Islet precursor cell (in vitro differentiated cells): Measurements from ENCODE around the gene MYO6.

Source experiments
- DNase-seq: peaks from one replicate; pipeline ENCODE4 v3.0.0-alpha.2; 2018

MYO6 gene

GRCh38 chr6:75830959-75831885 lies 82.2 kb downstream of the MYO6 start:
- DNase-seq = no peak

- no peak for DNase-seq
These were observed 85.4 kb downstream of the MYO6 start for GRCh38 chr6:75834447-75834846.

GRCh38 chr6:75842191-75842590 lies 93.2 kb downstream of the MYO6 start:
- no peak for DNase-seq

- no peak for DNase-seq
These were observed 93.7 kb downstream of the MYO6 start for GRCh38 chr6:75842732-75843131.

- no peak for DNase-seq
These were observed 94.4 kb downstream of the MYO6 start for GRCh38 chr6:75843396-75843795.

- DNase-seq = no peak
These were observed 99.2 kb downstream of the MYO6 start for GRCh38 chr6:75848274-75848673.

- DNase-seq = no peak
These were observed 100.4 kb downstream of the MYO6 start for GRCh38 chr6:75849329-75850025.

- DNase-seq = no peak
These were observed 101.2 kb downstream of the MYO6 start for GRCh38 chr6:75850026-75850833.

- DNase-seq = no peak
These were observed 103.7 kb downstream of the MYO6 start for GRCh38 chr6:75852721-75853120.

- DNase-seq = no peak
These were observed 104.8 kb downstream of the MYO6 start for GRCh38 chr6:75853806-75854205.

GRCh38 chr6:75855052-75855451 lies 106.0 kb downstream of the MYO6 start:
- DNase-seq = no peak

- DNase-seq = no peak
These were observed 107.9 kb downstream of the MYO6 start for GRCh38 chr6:75856902-75857301.

- DNase-seq = no peak
These were observed 114.0 kb downstream of the MYO6 start for GRCh38 chr6:75863001-75863400.

GRCh38 chr6:75863784-75864183 lies 114.7 kb downstream of the MYO6 start:
- no peak for DNase-seq

GRCh38 chr6:75864446-75864845 lies 115.4 kb downstream of the MYO6 start:
- no peak for DNase-seq

- DNase-seq = no peak
These were observed 121.3 kb downstream of the MYO6 start for GRCh38 chr6:75870389-75870788.

GRCh38 chr6:75874224-75874623 lies 125.2 kb downstream of the MYO6 start:
- DNase-seq = peak; percentile 69

GRCh38 chr6:75876152-75876551 lies 127.1 kb downstream of the MYO6 start:
- no peak for DNase-seq

GRCh38 chr6:75880305-75880704 lies 131.3 kb downstream of the MYO6 start:
- no peak for DNase-seq

GRCh38 chr6:75882734-75883133 lies 133.7 kb downstream of the MYO6 start:
- no peak for DNase-seq

- no peak for DNase-seq
These were observed 135.8 kb downstream of the MYO6 start for GRCh38 chr6:75884822-75885221.

- DNase-seq = no peak
These were observed 143.3 kb downstream of the MYO6 start for GRCh38 chr6:75892384-75892783.

- no peak for DNase-seq
These were observed 144.2 kb downstream of the MYO6 start for GRCh38 chr6:75893058-75893775.
